ENCODE data around the gene HPX.

The HPX gene

GRCh38 chr11:6417907-6418556 lies 22.8 kb downstream of the HPX start:
- H3K9me3 Mint-ChIP-seq = no peaks in the 10 kb centered on the region
- H3K27ac Mint-ChIP-seq = no peak overlapping the region
- DNase-seq (ENCODE audit: low spot score) = no peak
- no peak overlapping the region for H3K4me3 Mint-ChIP-seq
- H3K36me3 Mint-ChIP-seq (ENCODE audit: low read depth) = peaks cover 3% of the 10 kb centered on the region
- H3K27me3 Mint-ChIP-seq (ENCODE audit: low read depth) = peaks cover 27% of the 10 kb centered on the region
- H3K4me1 Mint-ChIP-seq (ENCODE audit: low read depth) = peaks cover 6% of the 10 kb centered on the region

- DNase-seq (ENCODE audit: low spot score) = no peak
- Mint-ChIP-seq H3K4me3 (no peak overlapping the region), H3K36me3 (ENCODE audit: low read depth) (peaks cover 6% of the 10 kb centered on the region), H3K9me3 (no peaks in the 10 kb centered on the region), H3K27me3 (ENCODE audit: low read depth) (peaks cover 9% of the 10 kb centered on the region), H3K27ac (no peak overlapping the region), H3K4me1 (ENCODE audit: low read depth) (peaks cover 7% of the 10 kb centered on the region)
Observed at GRCh38 chr11:6415797-6416196, 25.0 kb downstream of the HPX start.

- H3K4me3 Mint-ChIP-seq = no peak overlapping the region
Observed at GRCh38 chr11:6414874-6415328, 25.9 kb downstream of the HPX start.

GRCh38 chr11:6413791-6414201 lies 27.0 kb downstream of the HPX start:
- no peaks in the 10 kb centered on the region for H3K9me3 Mint-ChIP-seq
- DNase-seq (ENCODE audit: low spot score) = peak; percentile 49
- H3K4me3 Mint-ChIP-seq = no peak overlapping the region
- no peaks in the 10 kb centered on the region for H3K27me3 Mint-ChIP-seq (ENCODE audit: low read depth)
- H3K4me1 Mint-ChIP-seq (ENCODE audit: low read depth) = peaks cover 5% of the 10 kb centered on the region
- no peak overlapping the region for H3K27ac Mint-ChIP-seq
- H3K36me3 Mint-ChIP-seq (ENCODE audit: low read depth) = peaks cover 21% of the 10 kb centered on the region

More at GRCh38 chr11:6414874-6415328, 25.9 kb downstream of the HPX start:
- peak; percentile 30 for DNase-seq (ENCODE audit: low spot score)
- no peak overlapping the region for H3K27ac Mint-ChIP-seq
- peaks cover 11% of the 10 kb centered on the region for H3K36me3 Mint-ChIP-seq (ENCODE audit: low read depth)
- H3K27me3 Mint-ChIP-seq (ENCODE audit: low read depth) = peaks cover 2% of the 10 kb centered on the region
- peaks cover 7% of the 10 kb centered on the region for H3K4me1 Mint-ChIP-seq (ENCODE audit: low read depth)
- no peaks in the 10 kb centered on the region for H3K9me3 Mint-ChIP-seq

- H3K27ac Mint-ChIP-seq = no peak overlapping the region
- no peaks in the 10 kb centered on the region for H3K9me3 Mint-ChIP-seq
- H3K27me3 Mint-ChIP-seq (ENCODE audit: low read depth) = no peaks in the 10 kb centered on the region
- no peak overlapping the region for H3K4me3 Mint-ChIP-seq
- peaks cover 30% of the 10 kb centered on the region for H3K36me3 Mint-ChIP-seq (ENCODE audit: low read depth)
- H3K4me1 Mint-ChIP-seq (ENCODE audit: low read depth) = peaks cover 18% of the 10 kb centered on the region
- DNase-seq (ENCODE audit: low spot score) = no peak
Observed at GRCh38 chr11:6411594-6412031, 29.2 kb downstream of the HPX start.

- H3K27me3 Mint-ChIP-seq (ENCODE audit: low read depth) = no peaks in the 10 kb centered on the region
- no peak for DNase-seq (ENCODE audit: low spot score)
- H3K27ac Mint-ChIP-seq = peak overlapping the region; percentile 37
- H3K36me3 Mint-ChIP-seq (ENCODE audit: low read depth) = peaks cover 31% of the 10 kb centered on the region
- no peak overlapping the region for H3K4me3 Mint-ChIP-seq
- no peaks in the 10 kb centered on the region for H3K9me3 Mint-ChIP-seq
- peaks cover 26% of the 10 kb centered on the region for H3K4me1 Mint-ChIP-seq (ENCODE audit: low read depth)
Observed at GRCh38 chr11:6410695-6411430, 29.9 kb downstream of the HPX start.

GRCh38 chr11:6406370-6406769 lies 34.4 kb downstream of the HPX start:
- Mint-ChIP-seq H3K36me3 (ENCODE audit: low read depth) (peaks cover 38% of the 10 kb centered on the region), H3K27me3 (ENCODE audit: low read depth) (no peaks in the 10 kb centered on the region), H3K9me3 (no peaks in the 10 kb centered on the region), H3K27ac (peak overlapping the region; percentile 17), H3K4me1 (ENCODE audit: low read depth) (peaks cover 49% of the 10 kb centered on the region), H3K4me3 (no peak overlapping the region)
- DNase-seq (ENCODE audit: low spot score) = no peak

GRCh38 chr11:6405846-6406245 lies 34.9 kb downstream of the HPX start:
- H3K27me3 Mint-ChIP-seq (ENCODE audit: low read depth) = no peaks in the 10 kb centered on the region
- peaks cover 53% of the 10 kb centered on the region for H3K4me1 Mint-ChIP-seq (ENCODE audit: low read depth)
- H3K4me3 Mint-ChIP-seq = no peak overlapping the region
- H3K9me3 Mint-ChIP-seq = no peaks in the 10 kb centered on the region
- DNase-seq (ENCODE audit: low spot score) = no peak
- no peak overlapping the region for H3K27ac Mint-ChIP-seq
- H3K36me3 Mint-ChIP-seq (ENCODE audit: low read depth) = peaks cover 40% of the 10 kb centered on the region

GRCh38 chr11:6405052-6405667 lies 35.6 kb downstream of the HPX start:
- no peak overlapping the region for H3K4me3 Mint-ChIP-seq
- no peaks in the 10 kb centered on the region for H3K27me3 Mint-ChIP-seq (ENCODE audit: low read depth)
- DNase-seq (ENCODE audit: low spot score) = no peak
- no peaks in the 10 kb centered on the region for H3K9me3 Mint-ChIP-seq
- H3K4me1 Mint-ChIP-seq (ENCODE audit: low read depth) = peaks cover 57% of the 10 kb centered on the region
- no peak overlapping the region for H3K27ac Mint-ChIP-seq
- H3K36me3 Mint-ChIP-seq (ENCODE audit: low read depth) = peaks cover 40% of the 10 kb centered on the region

GRCh38 chr11:6404342-6405051 lies 36.3 kb downstream of the HPX start:
- Mint-ChIP-seq H3K27me3 (ENCODE audit: low read depth) (no peaks in the 10 kb centered on the region), H3K36me3 (ENCODE audit: low read depth) (peaks cover 39% of the 10 kb centered on the region), H3K9me3 (no peaks in the 10 kb centered on the region), H3K27ac (peak overlapping the region; percentile 71), H3K4me3 (peak overlapping the region; percentile 60), H3K4me1 (ENCODE audit: low read depth) (peaks cover 57% of the 10 kb centered on the region)
- no peak for DNase-seq (ENCODE audit: low spot score)

GRCh38 chr11:6403539-6403938 lies 37.2 kb downstream of the HPX start:
- Mint-ChIP-seq H3K4me1 (ENCODE audit: low read depth) (peaks cover 63% of the 10 kb centered on the region), H3K27me3 (ENCODE audit: low read depth) (no peaks in the 10 kb centered on the region), H3K27ac (peak overlapping the region; percentile 96), H3K9me3 (no peaks in the 10 kb centered on the region), H3K4me3 (peak overlapping the region; percentile 87), H3K36me3 (ENCODE audit: low read depth) (peaks cover 42% of the 10 kb centered on the region)
- DNase-seq (ENCODE audit: low spot score) = no peak

GRCh38 chr11:6402561-6402981 lies 38.2 kb downstream of the HPX start:
- DNase-seq (ENCODE audit: low spot score) = peak; percentile 78
- H3K27ac Mint-ChIP-seq = peak overlapping the region; percentile 96
- peak overlapping the region; percentile 87 for H3K4me3 Mint-ChIP-seq
- peaks cover 60% of the 10 kb centered on the region for H3K4me1 Mint-ChIP-seq (ENCODE audit: low read depth)
- H3K36me3 Mint-ChIP-seq (ENCODE audit: low read depth) = peaks cover 47% of the 10 kb centered on the region
- no peaks in the 10 kb centered on the region for H3K9me3 Mint-ChIP-seq
- no peaks in the 10 kb centered on the region for H3K27me3 Mint-ChIP-seq (ENCODE audit: low read depth)

GRCh38 chr11:6402061-6402470 lies 38.7 kb downstream of the HPX start:
- Mint-ChIP-seq H3K4me3 (peak overlapping the region; percentile 87), H3K4me1 (ENCODE audit: low read depth) (peaks cover 57% of the 10 kb centered on the region), H3K27me3 (ENCODE audit: low read depth) (no peaks in the 10 kb centered on the region), H3K27ac (peak overlapping the region; percentile 96), H3K36me3 (ENCODE audit: low read depth) (peaks cover 48% of the 10 kb centered on the region), H3K9me3 (no peaks in the 10 kb centered on the region)
- DNase-seq (ENCODE audit: low spot score) = peak; percentile 42

All from T-helper 2 cell treated with Interferon-gamma antibody and Interleukin-4, amounts not matched to agents 5 μg/mL and 100 μg/mL, for 36 hours (primary cell).